BJ (cell line): ENCODE data around the gene RAVER2. TPM values are rescaled to one million over a fixed set of nuclear protein-coding genes. Genes with fewer than 3 reads are reported as not detected.

Experiments used
- CTCF ChIA-PET: fragments of 350-600 bp; formaldehyde crosslinking; extraction: SDS; loops from one replicate; lab custom pipeline; 2021; ENCODE audit warnings: antibody characterized with exemption, inconsistent platforms; lab: Yijun Ruan, JAX
- POLR2A ChIA-PET: fragments of 300-600 bp; sonication (Branson Sonifier 250); formaldehyde crosslinking; extraction: SDS; loops from one replicate; lab custom pipeline; 2021; ENCODE audit warnings: antibody characterized with exemption; lab: Charles Lee
- DNase-seq: peaks from one replicate; pipeline ENCODE4 v3.0.0-alpha.2; 2011; ENCODE audit warnings: low read depth
- H3K27me3 ChIP-seq: 2 replicates; pipeline ENCODE4 v1.6.0; 2011; ENCODE audit warnings: low read length; ENCODE audit not compliant: control insufficient read depth, insufficient read depth
- H3K36me3 ChIP-seq: 2 replicates; pipeline ENCODE4 v1.5.1; 2011; ENCODE audit warnings: low read length; ENCODE audit not compliant: control insufficient read depth, insufficient read depth
- H3K4me3 ChIP-seq: 2 replicates; pipeline ENCODE4 v1.5.1; 2011; ENCODE audit warnings: low read depth, mild to moderate bottlenecking, control low read depth, low read length
- CTCF ChIP-seq: IDR thresholded peaks from 2 replicates; pipeline ENCODE4 v1.5.1; 2011; ENCODE audit warnings: low read depth, mild to moderate bottlenecking, control low read depth, inconsistent platforms, low read length, moderate library complexity; ENCODE audit not compliant: insufficient read depth
- polyA plus RNA-seq: library from polyadenylated mRNA; depleted of rRNA; stranded (reverse); fragments of >200 nt; gene quantifications from 2 replicates; pipeline ENCODE4 v1.2.3, GENCODE V29; 2011

Gene RAVER2
- polyA plus RNA-seq, 1 experiment: 2.9 TPM

- Histone ChIP-seq H3K36me3 (peaks cover 6% of the 10 kb centered on the region), H3K27me3 (no peaks in the 10 kb centered on the region), H3K4me3 (no peak overlapping the region)
- ChIA-PET POLR2A (no interaction called here), CTCF (interaction anchor here (1.4 kb wide), 1 partner anchor 560 kb away, joined by 6 read pairs; no protein-coding TSS in a partner anchor)
- no peak for DNase-seq
- no peak for TF ChIP-seq CTCF
Observed at GRCh38 chr1:64829411-64830029, 84.6 kb downstream of the RAVER2 start.

- POLR2A ChIA-PET: no interaction called here
- Histone ChIP-seq H3K27me3 (no peaks in the 10 kb centered on the region), H3K4me3 (no peak overlapping the region), H3K36me3 (peaks cover 6% of the 10 kb centered on the region)
- DNase-seq: no peak
- CTCF ChIA-PET: interaction anchor here (0.9 to 1.4 kb wide), 3 partner anchors 140 to 583 kb away, joined by 3 to 6 read pairs (median 3); no protein-coding TSS in a partner anchor
- no peak for TF ChIP-seq CTCF
Observed at GRCh38 chr1:64830030-64830651, 85.3 kb downstream of the RAVER2 start.

- peak; percentile 9 for DNase-seq
- no peaks in the 10 kb centered on the region for H3K27me3 ChIP-seq
- ChIA-PET POLR2A (no interaction called here), CTCF (interaction anchor here (1.2 kb wide), 1 partner anchor 80 kb away, joined by 3 read pairs; no protein-coding TSS in a partner anchor)
- TF ChIP-seq CTCF: no peak
- no peak overlapping the region for H3K4me3 ChIP-seq
- peaks cover 22% of the 10 kb centered on the region for H3K36me3 ChIP-seq
Observed at GRCh38 chr1:64834734-64835133, 89.9 kb downstream of the RAVER2 start.

- DNase-seq: no peak
- H3K27me3 ChIP-seq: no peaks in the 10 kb centered on the region
- TF ChIP-seq CTCF: no peak
- peaks cover 30% of the 10 kb centered on the region for H3K36me3 ChIP-seq
- ChIA-PET POLR2A (no interaction called here), CTCF (interaction anchor here (0.6 kb wide), 1 partner anchor 20 kb away, joined by 3 read pairs; no protein-coding TSS in a partner anchor)
- H3K4me3 ChIP-seq: no peak overlapping the region
Observed at GRCh38 chr1:64836802-64837201, 91.9 kb downstream of the RAVER2 start.

GRCh38 chr1:64838486-64838885 lies 93.6 kb downstream of the RAVER2 start:
- POLR2A ChIA-PET: no interaction called here
- Histone ChIP-seq H3K4me3 (no peak overlapping the region), H3K27me3 (no peaks in the 10 kb centered on the region), H3K36me3 (peaks cover 26% of the 10 kb centered on the region)
- TF ChIP-seq CTCF: no peak
- DNase-seq: no peak
- CTCF ChIA-PET: no interaction called here
